ENCODE results near the gene FOXL1. TPM values are rescaled to one million over a fixed set of nuclear protein-coding genes. Genes with fewer than 3 reads are reported as not detected.

Gene FOXL1
- under 1 TPM in 4 of 6 experiments, not detected in 2; 0.15 to 0.74 (median 0.46) TPM for total RNA-seq
- long read RNA-seq, result 0 reads

DNA sequence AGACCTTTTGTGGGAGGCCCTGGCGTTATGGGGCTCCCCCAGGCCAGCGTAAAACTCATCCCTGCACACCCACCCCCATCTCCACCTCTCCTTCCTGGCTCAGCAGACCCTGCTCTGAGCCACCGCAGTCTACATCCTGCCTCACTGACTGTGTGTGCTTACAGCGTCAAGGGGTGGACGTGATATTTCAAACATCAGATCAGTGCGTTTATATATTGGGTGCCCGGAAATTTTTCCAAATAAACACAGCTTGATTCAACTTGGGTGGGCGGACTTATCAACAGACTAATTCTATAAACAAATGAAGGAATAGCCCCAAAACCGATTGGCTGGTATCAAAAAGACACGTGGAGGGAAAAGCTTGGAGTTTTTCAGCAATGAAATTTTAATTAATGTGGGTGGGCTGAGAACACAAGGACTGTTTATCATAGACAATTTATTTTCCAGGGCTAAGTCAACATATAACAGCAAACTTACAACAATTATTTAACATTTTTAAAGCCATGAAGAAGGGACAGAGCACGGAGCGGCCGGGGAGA lies at the start of gene FOXL1:
FOXL1 (plus strand) TSS at position 489 of the 539 bp plus-strand sequence. CDS start 175 bp downstream, outside the sequence.
- 8% methylated on average over 9 of the region's 13 CpGs for WGBS (ENCODE audit: insufficient coverage, low coverage, low lambda C conversion rate, missing lambda C conversion rate)
- intact Hi-C loops (cut with DNase I), result loop anchor here in 1 of 2 donors (10.0 kb wide), 1 partner anchor 487 kb away; no protein-coding TSS in a partner anchor
- TF ChIP-seq POLR2A (IDR thresholded peaks at IDR 0.05), result no peak
- TF ChIP-seq, protein P1, sequence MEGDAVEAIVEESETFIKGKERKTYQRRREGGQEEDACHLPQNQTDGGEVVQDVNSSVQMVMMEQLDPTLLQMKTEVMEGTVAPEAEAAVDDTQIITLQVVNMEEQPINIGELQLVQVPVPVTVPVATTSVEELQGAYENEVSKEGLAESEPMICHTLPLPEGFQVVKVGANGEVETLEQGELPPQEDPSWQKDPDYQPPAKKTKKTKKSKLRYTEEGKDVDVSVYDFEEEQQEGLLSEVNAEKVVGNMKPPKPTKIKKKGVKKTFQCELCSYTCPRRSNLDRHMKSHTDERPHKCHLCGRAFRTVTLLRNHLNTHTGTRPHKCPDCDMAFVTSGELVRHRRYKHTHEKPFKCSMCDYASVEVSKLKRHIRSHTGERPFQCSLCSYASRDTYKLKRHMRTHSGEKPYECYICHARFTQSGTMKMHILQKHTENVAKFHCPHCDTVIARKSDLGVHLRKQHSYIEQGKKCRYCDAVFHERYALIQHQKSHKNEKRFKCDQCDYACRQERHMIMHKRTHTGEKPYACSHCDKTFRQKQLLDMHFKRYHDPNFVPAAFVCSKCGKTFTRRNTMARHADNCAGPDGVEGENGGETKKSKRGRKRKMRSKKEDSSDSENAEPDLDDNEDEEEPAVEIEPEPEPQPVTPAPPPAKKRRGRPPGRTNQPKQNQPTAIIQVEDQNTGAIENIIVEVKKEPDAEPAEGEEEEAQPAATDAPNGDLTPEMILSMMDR (IDR thresholded peaks at IDR 0.05), result no peak
- H3K4me3 ChIP-seq, result peak within 1 kb of the TSS in 1 of 3 donors; percentile 4
- H3K27me3 ChIP-seq, result peaks cover 0 to 15% of the 10 kb centered on the region in 2 donors
- DNase-seq (no peak), ATAC-seq (peak in 1 of 4 donors; percentile 28)
- no peaks in the 10 kb centered on the region for H3K9me3 ChIP-seq
- H3K4me1 ChIP-seq, result no peaks in the 10 kb centered on the region
- no peaks in the 10 kb centered on the region for H3K36me3 ChIP-seq
- peak within 1 kb of the TSS in 2 of 3 donors; percentile 24 to 64 for H3K27ac ChIP-seq

DNA sequence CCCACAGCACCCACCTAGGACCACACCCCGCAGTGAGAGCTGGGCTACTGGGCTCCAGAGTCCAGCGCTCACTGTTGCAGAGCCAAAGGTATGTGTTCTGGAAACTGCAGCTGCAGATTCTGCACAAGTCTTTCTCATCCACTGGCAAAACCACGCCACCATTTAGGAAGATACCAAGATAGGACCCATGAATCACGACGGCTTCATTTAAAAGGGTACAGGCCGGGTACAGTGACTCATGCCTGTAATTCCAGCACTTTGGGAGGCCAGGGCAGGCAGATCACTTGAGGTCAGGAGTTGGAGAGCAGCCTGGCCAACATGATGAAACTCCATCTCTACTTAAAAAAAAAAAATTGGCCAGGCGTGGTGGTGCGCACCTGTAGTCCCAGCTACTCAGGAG lies 49.2 kb upstream of the FOXL1 start:
- no peak for TF ChIP-seq POLR2A (IDR thresholded peaks at IDR 0.05)
- TF ChIP-seq, protein P1 (IDR thresholded peaks at IDR 0.05), result no peak
- ATAC-seq, result no peak
- intact Hi-C loops (cut with DNase I), result no loop called here
- Histone ChIP-seq H3K36me3 (peaks cover 0 to 3% (median 0%) of the 10 kb centered on the region in 4 donors), H3K4me3 (no peak overlapping the region), H3K27ac (no peak overlapping the region), H3K27me3 (no peaks in the 10 kb centered on the region), H3K9me3 (no peaks in the 10 kb centered on the region), H3K4me1 (no peaks in the 10 kb centered on the region)
- WGBS (ENCODE audit: insufficient coverage, low coverage, low lambda C conversion rate, missing lambda C conversion rate), result 76% methylated on average over 5 of the region's 8 CpGs
- peak in 1 of 3 donors; percentile 2 for DNase-seq

DNA sequence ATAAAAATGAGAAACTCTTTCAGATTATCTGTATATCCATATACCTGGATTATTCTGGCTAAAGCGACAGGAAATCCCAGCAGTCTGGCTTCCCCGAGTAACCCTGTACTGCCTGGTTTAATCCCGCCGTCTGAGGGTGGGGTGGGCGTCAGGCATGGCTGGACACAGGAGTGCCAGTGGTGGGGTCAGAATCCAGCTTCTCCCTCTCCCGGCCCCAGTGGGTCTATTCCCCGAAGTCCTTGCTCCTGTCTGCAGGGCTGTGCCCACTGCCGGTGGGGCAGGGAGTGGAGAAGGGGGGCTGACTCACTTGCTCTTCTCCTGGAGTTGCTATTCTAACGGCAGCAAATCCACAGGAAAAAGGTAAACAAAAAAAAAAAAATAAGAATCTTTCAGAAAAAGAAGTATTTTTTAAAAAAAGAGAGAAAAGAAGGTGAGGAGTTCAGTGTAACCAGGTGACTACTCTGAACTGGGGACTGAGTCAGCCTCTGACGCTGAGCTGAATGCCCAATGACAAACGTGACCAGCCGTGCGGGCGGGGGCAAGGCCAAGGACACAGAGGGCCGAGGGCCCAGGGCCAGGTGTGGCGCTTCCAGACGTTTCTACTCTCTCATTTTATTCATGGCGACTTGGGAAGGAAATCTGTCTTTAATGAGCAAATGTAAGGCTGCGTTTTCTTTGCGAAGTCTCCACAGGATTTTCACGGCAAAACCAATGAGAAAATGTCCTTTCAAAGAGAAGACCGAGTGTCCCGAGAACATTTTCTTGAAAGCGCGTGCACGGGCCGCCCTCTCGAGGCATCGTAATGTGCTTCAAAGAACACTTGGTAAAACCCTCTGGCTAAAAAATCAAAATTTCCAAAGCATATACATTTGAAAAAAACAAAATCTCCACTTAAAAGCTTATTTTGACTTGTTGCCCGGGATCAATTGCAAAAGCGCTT lies 47.8 kb upstream of the FOXL1 start:
- H3K36me3 ChIP-seq, result peaks cover 0 to 3% (median 0%) of the 10 kb centered on the region in 4 donors
- 77% methylated on average over 22 of the region's 31 CpGs for WGBS (ENCODE audit: insufficient coverage, low coverage, low lambda C conversion rate, missing lambda C conversion rate)
- no peak overlapping the region for H3K27ac ChIP-seq
- no peak for ATAC-seq
- no peak overlapping the region for H3K4me3 ChIP-seq
- no peaks in the 10 kb centered on the region for H3K27me3 ChIP-seq
- TF ChIP-seq, protein P1 (IDR thresholded peaks at IDR 0.05), result no peak
- no peak for TF ChIP-seq POLR2A (IDR thresholded peaks at IDR 0.05)
- DNase-seq, result peak in 1 of 3 donors; percentile 5
- no peaks in the 10 kb centered on the region for H3K4me1 ChIP-seq
- no peaks in the 10 kb centered on the region for H3K9me3 ChIP-seq
- intact Hi-C loops (cut with DNase I), result no loop called here

DNA sequence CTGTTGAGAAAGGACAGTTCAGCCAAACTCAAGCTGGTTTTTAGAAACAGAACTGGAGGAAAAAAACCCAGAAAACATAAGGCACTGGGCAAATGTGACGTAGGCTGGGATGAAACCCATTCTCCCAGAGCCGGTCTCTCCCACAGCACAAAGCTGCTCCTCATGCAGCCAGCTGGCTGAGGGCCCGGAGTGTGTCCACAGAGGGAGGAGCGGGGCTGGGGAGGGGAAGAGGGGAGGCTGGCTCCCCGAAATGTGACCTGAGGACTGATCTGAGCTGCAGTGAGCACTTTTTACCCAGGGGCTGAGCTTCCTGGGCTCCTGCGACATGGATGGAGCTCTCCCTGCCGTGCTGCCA lies 47.2 kb upstream of the FOXL1 start:
- peak in 2 of 4 donors; percentile 20 to 42 for ATAC-seq
- 89% methylated on average over 1 of the region's 7 CpGs for WGBS (ENCODE audit: insufficient coverage, low coverage, low lambda C conversion rate, missing lambda C conversion rate)

More for the DNA sequence above, 47.2 kb upstream of the FOXL1 start:
- H3K36me3 ChIP-seq, result peaks cover 0 to 3% (median 0%) of the 10 kb centered on the region in 4 donors
- no peak overlapping the region for H3K4me3 ChIP-seq
- TF ChIP-seq, protein P1 (IDR thresholded peaks at IDR 0.05), result no peak
- intact Hi-C loops (cut with DNase I), result no loop called here
- H3K27ac ChIP-seq, result no peak overlapping the region
- no peaks in the 10 kb centered on the region for H3K4me1 ChIP-seq
- no peaks in the 10 kb centered on the region for H3K27me3 ChIP-seq
- no peaks in the 10 kb centered on the region for H3K9me3 ChIP-seq
- peak in 2 of 3 donors; percentile 23 to 53 for DNase-seq
